Right lobe of liver (tissue), 4 donors: ENCODE results near the gene FRMD4A.

Experiments
- POLR2A ChIP-seq: fragments of 450-650 bp; IDR thresholded peaks from one replicate; pipeline ENCODE4 v1.6.1; 2017; ENCODE audit warnings: antibody characterized with exemption, mild to moderate bottlenecking
- TF ChIP-seq, protein P1 (sequence below), 4 donors: fragments of 200-600 bp in 3 of 4; fragments of 450-650 bp in 1 of 4; IDR thresholded peaks; one replicate each; pipeline versions ENCODE4 v1.5.1 to v1.8.0; 2016 to 2022; ENCODE audit warnings: antibody characterized with exemption in 4 of 4, mild to moderate bottlenecking in 2 of 4
- donor health status: DM: no; HTN: no; CAD: no.
- donor health status: DM: no; HTN: no; CAD: no.
- donor health status: DM: no; HTN: yes; CAD: no.

DNA sequence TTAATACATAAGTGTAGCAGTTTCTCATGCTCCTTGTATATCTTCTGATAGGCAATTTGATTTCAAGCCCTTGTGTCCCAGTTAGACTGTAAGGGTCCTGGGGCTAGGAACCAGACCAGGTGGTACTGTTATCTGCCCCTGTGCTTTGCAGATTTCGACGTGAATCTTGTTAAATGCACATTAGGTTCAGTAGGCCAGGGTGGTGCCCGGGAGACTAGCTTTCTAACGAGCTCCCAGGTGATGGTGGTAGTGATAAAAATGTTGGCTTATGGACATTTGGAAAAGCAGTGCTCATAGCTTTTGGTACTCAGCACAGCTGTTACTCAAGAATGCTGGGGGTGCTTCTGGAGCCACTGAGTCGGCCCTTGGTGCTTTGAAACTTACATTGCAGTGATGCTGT lies 679.8 kb downstream of the FRMD4A start:
- no peak for TF ChIP-seq POLR2A
- TF ChIP-seq, protein P1, sequence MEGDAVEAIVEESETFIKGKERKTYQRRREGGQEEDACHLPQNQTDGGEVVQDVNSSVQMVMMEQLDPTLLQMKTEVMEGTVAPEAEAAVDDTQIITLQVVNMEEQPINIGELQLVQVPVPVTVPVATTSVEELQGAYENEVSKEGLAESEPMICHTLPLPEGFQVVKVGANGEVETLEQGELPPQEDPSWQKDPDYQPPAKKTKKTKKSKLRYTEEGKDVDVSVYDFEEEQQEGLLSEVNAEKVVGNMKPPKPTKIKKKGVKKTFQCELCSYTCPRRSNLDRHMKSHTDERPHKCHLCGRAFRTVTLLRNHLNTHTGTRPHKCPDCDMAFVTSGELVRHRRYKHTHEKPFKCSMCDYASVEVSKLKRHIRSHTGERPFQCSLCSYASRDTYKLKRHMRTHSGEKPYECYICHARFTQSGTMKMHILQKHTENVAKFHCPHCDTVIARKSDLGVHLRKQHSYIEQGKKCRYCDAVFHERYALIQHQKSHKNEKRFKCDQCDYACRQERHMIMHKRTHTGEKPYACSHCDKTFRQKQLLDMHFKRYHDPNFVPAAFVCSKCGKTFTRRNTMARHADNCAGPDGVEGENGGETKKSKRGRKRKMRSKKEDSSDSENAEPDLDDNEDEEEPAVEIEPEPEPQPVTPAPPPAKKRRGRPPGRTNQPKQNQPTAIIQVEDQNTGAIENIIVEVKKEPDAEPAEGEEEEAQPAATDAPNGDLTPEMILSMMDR (IDR thresholded peaks at IDR 0.05) = no peak
